ENCODE data around the gene HSCB.

- TF ChIP-seq CTCF (optimal IDR thresholded peaks at IDR 0.05 in 1 of 3, IDR thresholded peaks at IDR 0.05 in 1 of 3, conservative IDR thresholded peaks at IDR 0.05 in 1 of 3; ENCODE audit: extremely low read depth in 1 of 3, insufficient read depth in 2 of 3, low read length in 3 of 3) (no peak), EZH2 (IDR thresholded peaks at IDR 0.05; ENCODE audit: low read length) (no peak)
Observed at GRCh38 chr22:28769394-28770085, 27.7 kb downstream of the HSCB start.
